PFSK-1 (cell line): ENCODE data around the gene ACO1.

Experiments
- FOXP2 ChIP-seq: optimal IDR thresholded peaks from 2 replicates; pipeline ENCODE3; 2011; ENCODE audit warnings: borderline replicate concordance, control low read depth, inconsistent platforms; ENCODE audit not compliant: insufficient read depth; ENCODE audit errors: extremely low read length, extremely low read depth
- POLR2AphosphoS5 ChIP-seq: IDR thresholded peaks from 2 replicates; pipeline ENCODE4 v1.6.1; 2012; ENCODE audit warnings: low read depth, mild to moderate bottlenecking, control low read depth, low read length, moderate library complexity
- SIN3A ChIP-seq: IDR thresholded peaks from 2 replicates; pipeline ENCODE4 v1.6.1; 2012; ENCODE audit warnings: mild to moderate bottlenecking, low read length, moderate library complexity, borderline replicate concordance; ENCODE audit not compliant: insufficient read depth
- TAF1 ChIP-seq: IDR thresholded peaks from 2 replicates; pipeline ENCODE4 v1.6.1; 2012; ENCODE audit warnings: low read length, control low read depth, borderline replicate concordance; ENCODE audit not compliant: insufficient read depth
- TF ChIP-seq, protein P1 (sequence below), 2 experiments: IDR thresholded peaks; 2 replicates each; pipeline versions ENCODE4 v1.6.1 to v1.8.0; 2011 to 2012; ENCODE audit warnings: low read depth in 2 of 2, low read length in 2 of 2, control low read depth in 1 of 2, inconsistent platforms in 1 of 2, mild to moderate bottlenecking in 1 of 2, moderate library complexity in 1 of 2; ENCODE audit not compliant: insufficient read depth in 1 of 2

Gene ACO1

GRCh38 chr9:32387256-32387655, 2.8 kb downstream of the ACO1 start:
- no peak for TF ChIP-seq TAF1
- TF ChIP-seq SIN3A: no peak

GRCh38 chr9:32389365-32389764, 4.9 kb downstream of the ACO1 start:
- TF ChIP-seq, protein P1, sequence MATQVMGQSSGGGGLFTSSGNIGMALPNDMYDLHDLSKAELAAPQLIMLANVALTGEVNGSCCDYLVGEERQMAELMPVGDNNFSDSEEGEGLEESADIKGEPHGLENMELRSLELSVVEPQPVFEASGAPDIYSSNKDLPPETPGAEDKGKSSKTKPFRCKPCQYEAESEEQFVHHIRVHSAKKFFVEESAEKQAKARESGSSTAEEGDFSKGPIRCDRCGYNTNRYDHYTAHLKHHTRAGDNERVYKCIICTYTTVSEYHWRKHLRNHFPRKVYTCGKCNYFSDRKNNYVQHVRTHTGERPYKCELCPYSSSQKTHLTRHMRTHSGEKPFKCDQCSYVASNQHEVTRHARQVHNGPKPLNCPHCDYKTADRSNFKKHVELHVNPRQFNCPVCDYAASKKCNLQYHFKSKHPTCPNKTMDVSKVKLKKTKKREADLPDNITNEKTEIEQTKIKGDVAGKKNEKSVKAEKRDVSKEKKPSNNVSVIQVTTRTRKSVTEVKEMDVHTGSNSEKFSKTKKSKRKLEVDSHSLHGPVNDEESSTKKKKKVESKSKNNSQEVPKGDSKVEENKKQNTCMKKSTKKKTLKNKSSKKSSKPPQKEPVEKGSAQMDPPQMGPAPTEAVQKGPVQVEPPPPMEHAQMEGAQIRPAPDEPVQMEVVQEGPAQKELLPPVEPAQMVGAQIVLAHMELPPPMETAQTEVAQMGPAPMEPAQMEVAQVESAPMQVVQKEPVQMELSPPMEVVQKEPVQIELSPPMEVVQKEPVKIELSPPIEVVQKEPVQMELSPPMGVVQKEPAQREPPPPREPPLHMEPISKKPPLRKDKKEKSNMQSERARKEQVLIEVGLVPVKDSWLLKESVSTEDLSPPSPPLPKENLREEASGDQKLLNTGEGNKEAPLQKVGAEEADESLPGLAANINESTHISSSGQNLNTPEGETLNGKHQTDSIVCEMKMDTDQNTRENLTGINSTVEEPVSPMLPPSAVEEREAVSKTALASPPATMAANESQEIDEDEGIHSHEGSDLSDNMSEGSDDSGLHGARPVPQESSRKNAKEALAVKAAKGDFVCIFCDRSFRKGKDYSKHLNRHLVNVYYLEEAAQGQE (IDR thresholded peaks at IDR 0.05; ENCODE audit: insufficient read depth in 1 of 2, low read depth in 2 of 2, low read length in 2 of 2): no peak
- TF ChIP-seq SIN3A (no peak), FOXP2 (no peak), TAF1 (no peak), POLR2AphosphoS5 (no peak)

DNA sequence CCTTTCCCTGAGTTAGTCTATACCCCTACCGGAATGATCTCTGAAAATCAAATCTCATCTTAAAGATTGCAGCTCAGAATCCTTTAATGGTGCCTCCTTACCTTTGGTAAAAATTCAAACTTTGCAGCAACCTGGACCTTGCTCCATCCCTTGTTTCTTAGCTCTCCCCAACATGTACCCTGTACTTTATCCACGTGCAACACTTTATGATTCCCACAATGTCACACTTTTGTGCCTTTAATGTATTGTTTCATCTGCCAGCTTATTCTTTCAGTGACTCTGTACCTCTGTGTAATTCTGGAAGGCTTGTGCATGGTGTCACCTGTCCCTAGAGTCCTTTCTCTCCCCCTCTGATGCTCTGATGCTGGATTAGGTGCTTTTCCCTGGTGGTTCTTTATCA, 9.5 kb downstream of the ACO1 start:
- TF ChIP-seq, protein P1 (IDR thresholded peaks at IDR 0.05; ENCODE audit: insufficient read depth in 1 of 2, low read depth in 2 of 2, low read length in 2 of 2): no peak
- no peak for TF ChIP-seq POLR2AphosphoS5
- TF ChIP-seq SIN3A: no peak
- TF ChIP-seq TAF1: no peak
- no peak for TF ChIP-seq FOXP2

GRCh38 chr9:32394381-32395049, 10.1 kb downstream of the ACO1 start:
- TF ChIP-seq POLR2AphosphoS5 (no peak), TAF1 (no peak), FOXP2 (no peak), SIN3A (no peak)
- TF ChIP-seq, protein P1 (IDR thresholded peaks at IDR 0.05; ENCODE audit: insufficient read depth in 1 of 2, low read depth in 2 of 2, low read length in 2 of 2): no peak

- TF ChIP-seq FOXP2 (no peak), SIN3A (no peak), TAF1 (no peak), POLR2AphosphoS5 (no peak)
- TF ChIP-seq, protein P1 (IDR thresholded peaks at IDR 0.05; ENCODE audit: insufficient read depth in 1 of 2, low read depth in 2 of 2, low read length in 2 of 2): no peak
These were observed 11.2 kb downstream of the ACO1 start for GRCh38 chr9:32395510-32396216.
